K562 (cell line): ENCODE measurements around the gene PCID2. TPM values are rescaled to one million over a fixed set of nuclear protein-coding genes. Genes with fewer than 3 reads are reported as not detected.

Experiments
- ATAC-seq: fragments of 200-7000 bp; cut with Tn5 transposase; 3 replicates; pipeline ENCODE4 v1.9.1; 2020; ENCODE audit warnings: moderate library complexity
- BruUV-seq: library from RNA; stranded (reverse); fragments of 400-500 nt; replicated peaks from 2 replicates; lab custom pipeline; 2021; lab: Mats Ljungman, UMichigan
- CTCF ChIA-PET: fragments of 300-600 bp; formaldehyde crosslinking; extraction: SDS; loops from one replicate; lab custom pipeline; 2021; ENCODE audit warnings: low intra/inter-chr PET ratio; lab: Yijun Ruan, JAX
- POLR2A ChIA-PET: fragments of 300-600, 350-650 bp; sonication (Branson Sonifier 250); formaldehyde crosslinking; extraction: SDS; loops from one replicate; lab custom pipeline; 2021; ENCODE audit warnings: antibody characterized with exemption, inconsistent platforms; lab: Yijun Ruan, JAX
- DNase-seq, 4 experiments: peaks; one replicate each; pipeline versions ENCODE4 v3.0.0 to v3.0.0-alpha.2; 2011 to 2018; ENCODE audit warnings: low spot score in 3 of 4, mixed read lengths in 3 of 4; ENCODE audit errors: extremely low read depth in 1 of 4
- FAIRE-seq: peaks from 2 replicates; lab custom pipeline; 2011; peaks lifted over from hg19 to GRCh38; lab: Jason Lieb, UNC
- H2AFZ ChIP-seq: 2 replicates; pipeline ENCODE4 v1.6.0; 2011; ENCODE audit warnings: low read depth, low read length, control low read depth, inconsistent platforms
- H3K27ac ChIP-seq: fragments of 200-600 bp; 3 replicates; pipeline ENCODE4 v1.8.0; 2011; ENCODE audit warnings: low read depth, mild to moderate bottlenecking, control low read depth, inconsistent platforms, low read length, moderate library complexity, mixed read lengths; ENCODE audit errors: extremely low read depth
- H3K27me3 ChIP-seq, 2 experiments: fragments of 300-600 bp in 1 of 2; 2 replicates in 1 of 2; 3 replicates in 1 of 2; pipeline versions ENCODE4 v1.6.0 to v1.8.0; 2011; ENCODE audit warnings: inconsistent platforms in 2 of 2, low read length in 2 of 2, mild to moderate bottlenecking in 1 of 2, mixed read lengths in 1 of 2, moderate library complexity in 1 of 2; ENCODE audit not compliant: control insufficient read depth in 2 of 2, insufficient read depth in 2 of 2
- H3K36me3 ChIP-seq: fragments of 300-600 bp; 3 replicates; pipeline ENCODE4 v1.8.0; 2011; ENCODE audit warnings: mild to moderate bottlenecking, low read length, inconsistent platforms; ENCODE audit not compliant: control insufficient read depth, insufficient read depth
- H3K4me1 ChIP-seq, 2 experiments: fragments of 200-600 bp in 1 of 2; replicated peaks in 1 of 2; 2 replicates in 1 of 2; 3 replicates in 1 of 2; pipeline versions ENCODE4 v1.5.1 to v1.8.0; 2011; ENCODE audit warnings: inconsistent platforms in 2 of 2, low read length in 2 of 2, mild to moderate bottlenecking in 1 of 2, mixed read lengths in 1 of 2, moderate library complexity in 1 of 2; ENCODE audit not compliant: control insufficient read depth in 2 of 2, insufficient read depth in 2 of 2
- H3K4me2 ChIP-seq: 2 replicates; pipeline ENCODE4 v1.6.1; 2011; ENCODE audit warnings: low read length, control low read depth, inconsistent platforms, mixed read lengths; ENCODE audit not compliant: insufficient read depth
- H3K4me3 ChIP-seq: fragments of 200-600 bp; sonication (generic), shearing (Covaris generic); 2 replicates; pipeline ENCODE4 v1.5.1; 2016; ENCODE audit warnings: control low read depth, inconsistent platforms
- H3K79me2 ChIP-seq: fragments of 200-600 bp; 3 replicates; pipeline ENCODE4 v1.8.0; 2011; ENCODE audit warnings: low read length, inconsistent platforms; ENCODE audit not compliant: control insufficient read depth, insufficient read depth
- H3K9ac ChIP-seq, 2 experiments: 2 replicates each; pipeline versions ENCODE4 v1.6.0 to v1.6.1; 2011; ENCODE audit warnings: low read depth in 2 of 2, low read length in 2 of 2, control low read depth in 1 of 2, inconsistent platforms in 1 of 2, mild to moderate bottlenecking in 1 of 2, mixed read lengths in 1 of 2; ENCODE audit not compliant: insufficient read depth in 1 of 2
- H3K9me1 ChIP-seq: one replicate; pipeline ENCODE4 v1.6.0; 2011; ENCODE audit warnings: inconsistent platforms, mild to moderate bottlenecking, low read length, moderate library complexity; ENCODE audit not compliant: control insufficient read depth, insufficient read depth
- H3K9me3 ChIP-seq: replicated peaks from 2 replicates; pipeline ENCODE4 v1.5.1; 2011; ENCODE audit warnings: low read depth, low read length, inconsistent platforms; ENCODE audit not compliant: control insufficient read depth, insufficient read depth
- H4K20me1 ChIP-seq: replicated peaks from 2 replicates; pipeline ENCODE4 v1.6.1; 2011; ENCODE audit warnings: low read length, inconsistent platforms, mixed read lengths; ENCODE audit not compliant: control insufficient read depth, insufficient read depth
- ASH1L ChIP-seq: fragments of 450-650 bp; IDR thresholded peaks from 2 replicates; pipeline ENCODE4 v1.6.1; 2018; ENCODE audit warnings: borderline replicate concordance, mild to moderate bottlenecking, low read depth; ENCODE audit not compliant: partially characterized antibody
- ATF7 ChIP-seq: fragments of 450-650 bp; IDR thresholded peaks from 2 replicates; pipeline ENCODE4 v1.7.1; 2014; ENCODE audit warnings: mild to moderate bottlenecking, moderate library complexity
- HDGF ChIP-seq: fragments of 450-650 bp; IDR thresholded peaks from 2 replicates; pipeline ENCODE4 v1.6.1; 2016
- HSF4 ChIP-seq: fragments of 250-450 bp; sonication (Bioruptor Pico); IDR thresholded peaks from 2 replicates; pipeline ENCODE4 v2.1.2; 2022; ENCODE audit warnings: mild to moderate bottlenecking, moderate library complexity, borderline replicate concordance
- KLF1 ChIP-seq: fragments of 450-650 bp; IDR thresholded peaks from 2 replicates; pipeline ENCODE4 v1.6.1; 2016; ENCODE audit warnings: missing genetic modification characterization, missing compliant biosample characterization
- NFIX ChIP-seq: fragments of 250-450 bp; sonication (Bioruptor Pico); IDR thresholded peaks from 2 replicates; pipeline ENCODE4 v1.4.0; 2020; ENCODE audit warnings: low read depth, mild to moderate bottlenecking, moderate library complexity
- SAFB ChIP-seq: fragments of 200-400 bp; formaldehyde crosslinking; IDR thresholded peaks from 2 replicates; pipeline ENCODE4 v1.6.1; 2017; ENCODE audit warnings: low read depth, low read length, borderline replicate concordance
- SMAD3 ChIP-seq: fragments of 450-650 bp; formaldehyde crosslinking; conservative IDR thresholded peaks from 2 replicates; pipeline ENCODE4 v1.4.0; 2020; ENCODE audit warnings: mild to moderate bottlenecking
- SMAD4 ChIP-seq: fragments of 250-450 bp; sonication (Bioruptor Pico); conservative IDR thresholded peaks from 2 replicates; pipeline ENCODE4 v1.8.0; 2021; ENCODE audit warnings: inconsistent platforms, mild to moderate bottlenecking, moderate library complexity
- ZNF212 ChIP-seq: fragments of 450-650 bp; formaldehyde crosslinking; IDR thresholded peaks from 2 replicates; pipeline ENCODE4 v1.4.0; 2020; ENCODE audit warnings: mild to moderate bottlenecking
- ZNF3 ChIP-seq: fragments of 250-450 bp; sonication (Bioruptor Pico); IDR thresholded peaks from 2 replicates; pipeline ENCODE4 v1.5.0; 2021; ENCODE audit warnings: mild to moderate bottlenecking, moderate library complexity
- ZNF347 ChIP-seq: fragments of 450-650 bp; formaldehyde crosslinking; IDR thresholded peaks from 2 replicates; pipeline ENCODE4 v1.4.0; 2020; ENCODE audit warnings: low read depth, mild to moderate bottlenecking, moderate library complexity
- WGBS: fragments of 100-300 bp; shearing (Covaris generic); methylation state at CpG from one replicate; pipeline ENCODE4 v1.1.6; 2016; ENCODE audit warnings: low coverage, mixed read lengths; ENCODE audit not compliant: insufficient coverage; ENCODE audit errors: missing lambda C conversion rate; 5-methylcytosine and 5-hydroxymethylcytosine counted together
- in situ Hi-C: fragments of 300-500 bp; cut with MboI; formaldehyde crosslinking; loops from 4 replicates; pipeline ENCODE4 v1.15.0; 2018; ENCODE audit warnings: inconsistent platforms, mixed read lengths
- intact Hi-C: fragments of 100-400 bp; cut with micrococcal nuclease; formaldehyde crosslinking; loops from 2 replicates; pipeline ENCODE4 v1.14.2; 2022
- polyA plus RNA-seq, 8 experiments: library from polyadenylated mRNA; depleted of rRNA in 4 of 8; stranded (reverse) in 5 of 8; unstranded in 3 of 8; fragments of >200 nt; fragmentation: Nextera tagmentation in 2 of 8; fragmentation: Illumina TruSeq in 1 of 8; extraction: Ambion mirVana in 2 of 8; extraction: Trizol in 1 of 8; gene quantifications; 2 replicates each; pipeline versions ENCODE4 v1.2.1 to v1.2.3, GENCODE V29; 2011 to 2014; ENCODE audit warnings: inconsistent platforms in 1 of 8, missing spikeins in 1 of 8
- total RNA-seq, 7 experiments: library from RNA; depleted of rRNA in 6 of 7; stranded (reverse); fragments of >200 nt in 6 of 7; fragmentation: Illumina TruSeq in 2 of 7; extraction: Trizol in 2 of 7; gene quantifications; 2 replicates each; pipeline versions ENCODE4 v1.2.1 to v1.2.3, GENCODE V29; 2011 to 2021; ENCODE audit warnings: low replicate concordance in 1 of 7
- TF ChIP-seq, protein P1 (sequence below): fragments of 250-450 bp; sonication (Bioruptor Pico); IDR thresholded peaks from 2 replicates; pipeline ENCODE4 v1.5.0; 2022; ENCODE audit warnings: mild to moderate bottlenecking
- TF ChIP-seq, protein P2 (sequence below), 2 experiments: fragments of 450-650 bp in 1 of 2; IDR thresholded peaks; 2 replicates each; pipeline ENCODE4 v1.6.1; 2011 to 2017; ENCODE audit warnings: low read depth in 2 of 2, antibody characterized with exemption in 1 of 2, borderline replicate concordance in 1 of 2, low read length in 1 of 2, mild to moderate bottlenecking in 1 of 2, mixed read lengths in 1 of 2; ENCODE audit not compliant: control insufficient read depth in 1 of 2

Gene PCID2
- total and polyA plus RNA-seq, 9 of the 15 experiments (the other 6 are each of a cell fraction or from before 2014, with no cell fraction given), result 39.6 to 117 (median 59.6) TPM

DNA sequence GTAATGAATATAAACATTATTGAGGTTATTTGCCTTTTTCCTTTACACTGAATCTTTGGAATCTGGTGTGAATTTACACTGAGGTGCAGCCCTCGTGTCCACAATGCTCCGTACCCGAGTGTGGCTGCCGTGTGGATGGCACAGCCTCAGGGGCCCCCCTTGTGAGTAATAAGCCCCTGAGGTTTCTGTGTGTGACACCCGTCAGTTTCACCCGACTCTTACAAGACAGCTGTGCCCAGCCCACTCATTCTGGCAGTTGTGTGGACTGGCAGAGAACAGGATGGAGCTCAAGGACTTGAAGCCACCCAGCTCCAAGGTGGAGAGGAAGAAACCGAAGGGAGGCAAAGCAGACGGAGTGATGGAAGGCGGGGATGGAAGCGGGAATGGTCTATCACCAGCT, 42.2 kb downstream of the PCID2 start:
- Histone ChIP-seq H3K9me3 (no peaks in the 10 kb centered on the region), H3K27ac (no peak overlapping the region), H3K36me3 (peaks cover 12% of the 10 kb centered on the region; the same call in 2 of the 3 replicates), H3K4me3 (no peak overlapping the region), H3K9ac (no peak overlapping the region), H3K4me1 (peaks cover 0 to 7% of the 10 kb centered on the region in 2 experiments; a peak in 2 of 5 replicates), H3K27me3 (no peaks in the 10 kb centered on the region), H3K4me2 (no peak overlapping the region), H4K20me1 (no peaks in the 10 kb centered on the region), H2AFZ (no peak overlapping the region), H3K79me2 (no peaks in the 10 kb centered on the region), H3K9me1 (no peaks in the 10 kb centered on the region)
- TF ChIP-seq SAFB (no peak), ATF7 (no peak), SMAD4 (CRISPR knock-in tag) (no peak), HDGF (no peak), ZNF347 (no peak), HSF4 (CRISPR knock-in tag) (no peak), KLF1 (tag) (no peak), SMAD3 (no peak), ZNF212 (CRISPR knock-in tag) (no peak), ASH1L (no peak), NFIX (CRISPR knock-in tag) (no peak), ZNF3 (no peak)
- TF ChIP-seq, protein P1, sequence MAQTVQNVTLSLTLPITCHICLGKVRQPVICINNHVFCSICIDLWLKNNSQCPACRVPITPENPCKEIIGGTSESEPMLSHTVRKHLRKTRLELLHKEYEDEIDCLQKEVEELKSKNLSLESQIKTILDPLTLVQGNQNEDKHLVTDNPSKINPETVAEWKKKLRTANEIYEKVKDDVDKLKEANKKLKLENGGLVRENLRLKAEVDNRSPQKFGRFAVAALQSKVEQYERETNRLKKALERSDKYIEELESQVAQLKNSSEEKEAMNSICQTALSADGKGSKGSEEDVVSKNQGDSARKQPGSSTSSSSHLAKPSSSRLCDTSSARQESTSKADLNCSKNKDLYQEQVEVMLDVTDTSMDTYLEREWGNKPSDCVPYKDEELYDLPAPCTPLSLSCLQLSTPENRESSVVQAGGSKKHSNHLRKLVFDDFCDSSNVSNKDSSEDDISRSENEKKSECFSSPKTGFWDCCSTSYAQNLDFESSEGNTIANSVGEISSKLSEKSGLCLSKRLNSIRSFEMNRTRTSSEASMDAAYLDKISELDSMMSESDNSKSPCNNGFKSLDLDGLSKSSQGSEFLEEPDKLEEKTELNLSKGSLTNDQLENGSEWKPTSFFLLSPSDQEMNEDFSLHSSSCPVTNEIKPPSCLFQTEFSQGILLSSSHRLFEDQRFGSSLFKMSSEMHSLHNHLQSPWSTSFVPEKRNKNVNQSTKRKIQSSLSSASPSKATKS (CRISPR knock-in tag), result no peak
- TF ChIP-seq, protein P2, sequence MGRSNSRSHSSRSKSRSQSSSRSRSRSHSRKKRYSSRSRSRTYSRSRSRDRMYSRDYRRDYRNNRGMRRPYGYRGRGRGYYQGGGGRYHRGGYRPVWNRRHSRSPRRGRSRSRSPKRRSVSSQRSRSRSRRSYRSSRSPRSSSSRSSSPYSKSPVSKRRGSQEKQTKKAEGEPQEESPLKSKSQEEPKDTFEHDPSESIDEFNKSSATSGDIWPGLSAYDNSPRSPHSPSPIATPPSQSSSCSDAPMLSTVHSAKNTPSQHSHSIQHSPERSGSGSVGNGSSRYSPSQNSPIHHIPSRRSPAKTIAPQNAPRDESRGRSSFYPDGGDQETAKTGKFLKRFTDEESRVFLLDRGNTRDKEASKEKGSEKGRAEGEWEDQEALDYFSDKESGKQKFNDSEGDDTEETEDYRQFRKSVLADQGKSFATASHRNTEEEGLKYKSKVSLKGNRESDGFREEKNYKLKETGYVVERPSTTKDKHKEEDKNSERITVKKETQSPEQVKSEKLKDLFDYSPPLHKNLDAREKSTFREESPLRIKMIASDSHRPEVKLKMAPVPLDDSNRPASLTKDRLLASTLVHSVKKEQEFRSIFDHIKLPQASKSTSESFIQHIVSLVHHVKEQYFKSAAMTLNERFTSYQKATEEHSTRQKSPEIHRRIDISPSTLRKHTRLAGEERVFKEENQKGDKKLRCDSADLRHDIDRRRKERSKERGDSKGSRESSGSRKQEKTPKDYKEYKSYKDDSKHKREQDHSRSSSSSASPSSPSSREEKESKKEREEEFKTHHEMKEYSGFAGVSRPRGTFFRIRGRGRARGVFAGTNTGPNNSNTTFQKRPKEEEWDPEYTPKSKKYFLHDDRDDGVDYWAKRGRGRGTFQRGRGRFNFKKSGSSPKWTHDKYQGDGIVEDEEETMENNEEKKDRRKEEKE (IDR thresholded peaks at IDR 0.05; ENCODE audit: borderline replicate concordance in 1 of 2, control insufficient read depth in 1 of 2, low read depth in 2 of 2, low read length in 1 of 2), result no peak
- DNase-seq (no peak), FAIRE-seq (no peak), ATAC-seq (no peak)
- no TSS peak for BruUV-seq
- 86% methylated on average over 5 of the region's 10 CpGs for WGBS
- intact Hi-C loops (no loop called here), in situ Hi-C loops (no loop called here)
- CTCF ChIA-PET, result no interaction called here
- POLR2A ChIA-PET, result no interaction called here
